Cardiac fibroblast (primary cell): ENCODE results near the gene PCED1B.

Source experiments
- DNase-seq, 2 donors: peaks; one replicate each; pipeline versions ENCODE4 v3.0.0 to v3.0.0-alpha.2; 2010; ENCODE audit warnings: low read depth in 2 of 2
- H3K4me3 ChIP-seq, 2 donors: replicated peaks in 1 of 2; 1 replicate in 1 of 2; 2 replicates in 1 of 2; pipeline ENCODE4 v1.5.1; 2011; ENCODE audit warnings: low read depth in 2 of 2, low read length in 2 of 2, mild to moderate bottlenecking in 2 of 2, moderate library complexity in 1 of 2
- TF ChIP-seq, protein P1 (sequence below): IDR thresholded peaks from one replicate; pipeline ENCODE4 v1.5.1; 2011; ENCODE audit warnings: low read depth, mild to moderate bottlenecking, low read length, inconsistent platforms

The PCED1B gene

DNA sequence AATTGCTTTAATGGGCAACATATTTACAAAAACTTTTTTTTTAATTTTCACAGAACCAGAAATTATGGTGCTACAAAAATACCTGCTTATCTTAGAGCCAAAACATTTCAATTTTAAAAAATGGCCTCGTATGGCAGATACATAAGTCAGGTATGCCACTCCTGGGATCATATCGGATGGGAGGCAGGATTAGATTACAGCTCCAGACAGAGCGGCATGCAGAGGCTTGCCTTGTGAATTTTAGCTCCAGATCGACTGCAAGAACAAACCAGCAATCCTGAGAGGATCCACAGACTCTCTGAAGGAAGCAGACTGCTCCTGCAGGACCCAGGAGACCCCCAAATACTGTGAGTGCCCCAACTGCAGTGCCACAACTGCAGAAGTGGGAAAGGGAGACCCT lies 169.7 kb downstream of the PCED1B start:
- TF ChIP-seq, protein P1, sequence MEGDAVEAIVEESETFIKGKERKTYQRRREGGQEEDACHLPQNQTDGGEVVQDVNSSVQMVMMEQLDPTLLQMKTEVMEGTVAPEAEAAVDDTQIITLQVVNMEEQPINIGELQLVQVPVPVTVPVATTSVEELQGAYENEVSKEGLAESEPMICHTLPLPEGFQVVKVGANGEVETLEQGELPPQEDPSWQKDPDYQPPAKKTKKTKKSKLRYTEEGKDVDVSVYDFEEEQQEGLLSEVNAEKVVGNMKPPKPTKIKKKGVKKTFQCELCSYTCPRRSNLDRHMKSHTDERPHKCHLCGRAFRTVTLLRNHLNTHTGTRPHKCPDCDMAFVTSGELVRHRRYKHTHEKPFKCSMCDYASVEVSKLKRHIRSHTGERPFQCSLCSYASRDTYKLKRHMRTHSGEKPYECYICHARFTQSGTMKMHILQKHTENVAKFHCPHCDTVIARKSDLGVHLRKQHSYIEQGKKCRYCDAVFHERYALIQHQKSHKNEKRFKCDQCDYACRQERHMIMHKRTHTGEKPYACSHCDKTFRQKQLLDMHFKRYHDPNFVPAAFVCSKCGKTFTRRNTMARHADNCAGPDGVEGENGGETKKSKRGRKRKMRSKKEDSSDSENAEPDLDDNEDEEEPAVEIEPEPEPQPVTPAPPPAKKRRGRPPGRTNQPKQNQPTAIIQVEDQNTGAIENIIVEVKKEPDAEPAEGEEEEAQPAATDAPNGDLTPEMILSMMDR: no peak
- no peak for DNase-seq
- no peak overlapping the region for H3K4me3 ChIP-seq

- H3K4me3 ChIP-seq: no peak overlapping the region
- peak in 1 of 2 donors; percentile 75 for DNase-seq
- TF ChIP-seq, protein P1: no peak
Measured at GRCh38 chr12:47249719-47250357, 170.4 kb downstream of the PCED1B start.

GRCh38 chr12:47251919-47252318 lies 172.5 kb downstream of the PCED1B start:
- TF ChIP-seq, protein P1: no peak
- no peak for DNase-seq
- no peak overlapping the region for H3K4me3 ChIP-seq

DNA sequence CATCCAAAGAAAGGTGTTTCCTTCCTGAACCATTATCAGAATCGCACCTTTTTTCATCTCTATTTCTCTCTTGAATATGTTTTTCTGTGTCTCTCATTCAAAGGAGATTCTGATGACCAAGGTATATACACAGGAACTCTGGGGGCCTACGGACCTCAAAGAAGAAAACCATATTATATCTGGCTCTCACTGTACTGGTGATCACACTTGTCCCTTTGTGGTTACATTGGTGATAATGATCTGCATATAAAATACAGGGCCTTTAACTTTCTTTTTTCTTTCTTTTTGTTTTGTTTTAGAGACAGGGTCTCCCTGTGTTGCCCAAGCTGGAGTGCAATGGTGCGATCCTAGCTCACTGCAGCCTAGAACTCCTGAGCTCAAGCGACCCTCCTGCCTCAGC lies 185.5 kb downstream of the PCED1B start:
- no peak overlapping the region for H3K4me3 ChIP-seq
- DNase-seq: no peak
- TF ChIP-seq, protein P1: no peak

- TF ChIP-seq, protein P1: no peak
- DNase-seq: no peak
- no peak overlapping the region for H3K4me3 ChIP-seq
Measured at GRCh38 chr12:47265391-47265790, 186.0 kb downstream of the PCED1B start.

DNA sequence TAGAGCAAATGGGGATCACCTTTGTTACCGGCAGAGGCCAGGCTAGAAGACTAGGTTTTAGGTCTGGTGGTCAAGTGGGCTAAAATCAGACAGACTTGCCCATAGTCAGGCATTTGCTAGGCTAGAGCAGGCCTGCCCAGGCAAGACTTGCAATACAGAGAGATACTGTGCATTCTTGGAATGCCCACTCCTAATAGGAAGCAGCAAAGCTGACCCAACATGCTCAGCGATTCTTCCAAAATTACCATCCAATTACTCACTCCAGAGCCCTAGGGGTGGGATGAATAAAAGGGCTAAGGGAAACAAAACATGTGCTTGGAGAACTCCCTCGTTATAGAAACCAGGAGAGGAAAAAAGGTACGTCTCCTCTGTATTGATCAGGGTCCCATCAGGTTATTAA lies 188.2 kb downstream of the PCED1B start:
- DNase-seq: no peak
- no peak overlapping the region for H3K4me3 ChIP-seq
- TF ChIP-seq, protein P1: no peak
